Peyer's patch (tissue), 4 donors: ENCODE measurements around the gene HRAS.

Experiments
- CTCF ChIP-seq, 6 experiments: fragments of 450-650 bp in 4 of 6; fragments of 200-600 bp in 2 of 6; sonication (generic) in 1 of 6; IDR thresholded peaks; one replicate each; pipeline ENCODE4 v1.5.1; 2017 to 2019; ENCODE audit warnings: antibody characterized with exemption in 6 of 6, mild to moderate bottlenecking in 3 of 6, moderate library complexity in 1 of 6
- POLR2A ChIP-seq, 2 donors: fragments of 450-650 bp; IDR thresholded peaks; one replicate each; pipeline ENCODE4 v1.5.1; 2017; ENCODE audit warnings: antibody characterized with exemption in 2 of 2, mild to moderate bottlenecking in 2 of 2, moderate library complexity in 2 of 2

GRCh38 chr11:535519-536454, at the start of gene HRAS:
- peak in 1 of 6 experiments; percentile 2 for TF ChIP-seq CTCF (IDR thresholded peaks at IDR 0.05)
- peak; percentile 60 to 80 for TF ChIP-seq POLR2A (IDR thresholded peaks at IDR 0.05)
